Testis (tissue), 3 donors: ENCODE data around the gene SALL3. TPM values are rescaled to one million over a fixed set of nuclear protein-coding genes. Genes with fewer than 3 reads are reported as not detected.
A peak's percentile ranks its signal among the peaks of the same experiment; 100 is the strongest.
"Not testable (repeated sequence)": the region's sequence is repeated elsewhere in the genome, so short reads cannot be mapped to it uniquely, and the experiment has no call there.

Experiments used
- DNase-seq: peaks from one replicate; pipeline ENCODE4 v3.0.0-alpha.2; 2019
- H3K27ac ChIP-seq, 2 donors: fragments of 200-600 bp; sonication (generic); one replicate each; pipeline ENCODE4 v1.5.1; 2019
- H3K27me3 ChIP-seq: fragments of 200-600 bp; sonication (generic); one replicate; pipeline ENCODE4 v1.5.1; 2019
- H3K36me3 ChIP-seq: fragments of 200-600 bp; sonication (generic); one replicate; pipeline ENCODE4 v1.5.1; 2017; ENCODE audit warnings: low read depth; ENCODE audit errors: missing control alignments
- H3K4me1 ChIP-seq: fragments of 200-600 bp; sonication (generic); one replicate; pipeline ENCODE4 v1.5.1; 2019
- H3K4me3 ChIP-seq, 2 donors: fragments of 200-600 bp; sonication (generic); one replicate each; pipeline ENCODE4 v1.5.1; 2017 to 2019
- H3K9me3 ChIP-seq: fragments of 200-600 bp; sonication (generic); one replicate; pipeline ENCODE4 v1.5.1; 2017
- CTCF ChIP-seq, 3 experiments: fragments of 450-650 bp in 2 of 3; fragments of 200-600 bp in 1 of 3; sonication (generic) in 1 of 3; IDR thresholded peaks; one replicate each; pipeline ENCODE4 v1.5.1; 2016 to 2019; ENCODE audit warnings: antibody characterized with exemption in 3 of 3, mild to moderate bottlenecking in 2 of 3, moderate library complexity in 1 of 3
- POLR2A ChIP-seq: fragments of 450-650 bp; IDR thresholded peaks from one replicate; pipeline ENCODE4 v1.6.1; 2017; ENCODE audit warnings: antibody characterized with exemption, mild to moderate bottlenecking, moderate library complexity
- WGBS, 2 donors: methylation state at CpG; one replicate each; pipeline ENCODE4 v1.1.5; 2018; 5-methylcytosine and 5-hydroxymethylcytosine counted together
- intact Hi-C: fragments of 100-400 bp; cut with DNase I; formaldehyde crosslinking; loops from one replicate; pipeline ENCODE4 v1.15.1; 2023; ENCODE audit warnings: low total_unique reads
- polyA plus RNA-seq: library from polyadenylated mRNA; stranded (reverse); fragments of 350-450 nt; fragmentation: Illumina TruSeq; extraction: RNeasy Lipid Tissue Mini Kit (QIAGEN cat#74804); gene quantifications from one replicate; pipeline ENCODE4 v1.2.3, GENCODE V29; 2014; ENCODE audit warnings: low read depth, low replicate concordance; ENCODE audit not compliant: insufficient read depth
- total RNA-seq, 2 donors: library from RNA; depleted of rRNA; stranded (reverse); fragments of >200 nt; gene quantifications; one replicate each; pipeline ENCODE4 v1.2.3, GENCODE V29; 2016

The SALL3 gene
- total and polyA plus RNA-seq, 3 donors from 2014 or later = 1.9 to 15.2 (median 8.3) TPM

- 62 to 78% methylated on average over 14 of the region's 14 CpGs for WGBS, 2 donors
- Histone ChIP-seq H3K27me3 (no peaks in the 10 kb centered on the region), H3K9me3 (no peaks in the 10 kb centered on the region), H3K4me1 (no peaks in the 10 kb centered on the region), H3K4me3 (no peak overlapping the region), H3K27ac (no peak overlapping the region), H3K36me3 (no peaks in the 10 kb centered on the region)
- TF ChIP-seq POLR2A = no peak
- no peak for TF ChIP-seq CTCF (IDR thresholded peaks at IDR 0.05)
- peak; percentile 56 for DNase-seq
- intact Hi-C loops = no loop called here
These were observed 22.5 kb upstream of the SALL3 start for GRCh38 chr18:78957140-78957539.

GRCh38 chr18:78960709-78961108 is 18.9 kb upstream of the SALL3 start:
- H3K4me3 ChIP-seq = no peak overlapping the region
- H3K27me3 ChIP-seq = no peaks in the 10 kb centered on the region
- intact Hi-C loops = no loop called here
- TF ChIP-seq POLR2A = no peak
- no peak for TF ChIP-seq CTCF (IDR thresholded peaks at IDR 0.05)
- no peak for DNase-seq
- H3K27ac ChIP-seq = no peak overlapping the region
- H3K4me1 ChIP-seq = no peaks in the 10 kb centered on the region
- H3K9me3 ChIP-seq = no peaks in the 10 kb centered on the region
- WGBS, 2 donors = 70 to 78% methylated on average over 6 of the region's 6 CpGs
- H3K36me3 ChIP-seq = no peaks in the 10 kb centered on the region

GRCh38 chr18:78962098-78962497 is 17.5 kb upstream of the SALL3 start:
- no peaks in the 10 kb centered on the region for H3K4me1 ChIP-seq
- intact Hi-C loops = no loop called here
- H3K9me3 ChIP-seq = no peaks in the 10 kb centered on the region
- H3K27ac ChIP-seq = no peak overlapping the region
- DNase-seq = no peak
- H3K36me3 ChIP-seq = no peaks in the 10 kb centered on the region
- 66 to 69% methylated on average over 7 of the region's 7 CpGs for WGBS, 2 donors
- no peak overlapping the region for H3K4me3 ChIP-seq
- TF ChIP-seq CTCF (IDR thresholded peaks at IDR 0.05) (no peak), POLR2A (no peak)
- H3K27me3 ChIP-seq = no peaks in the 10 kb centered on the region

GRCh38 chr18:78964727-78965126 is 14.9 kb upstream of the SALL3 start:
- H3K27me3 ChIP-seq, H3K27ac ChIP-seq, H3K36me3 ChIP-seq, H3K9me3 ChIP-seq, intact Hi-C loops, H3K4me1 ChIP-seq, DNase-seq: not testable (repeated sequence)
- 82 to 86% methylated on average over 24 of the region's 24 CpGs for WGBS, 2 donors
- H3K4me3 ChIP-seq = peak overlapping the region in 1 of 2 donors; percentile 7

- no peak for DNase-seq
- H3K27ac ChIP-seq = no peak overlapping the region
- TF ChIP-seq CTCF (IDR thresholded peaks at IDR 0.05) (no peak), POLR2A (no peak)
- H3K9me3 ChIP-seq = no peaks in the 10 kb centered on the region
- H3K4me1 ChIP-seq = no peaks in the 10 kb centered on the region
- intact Hi-C loops = no loop called here
- WGBS, 2 donors = 52 to 55% methylated on average over 20 to 23 of the region's 23 CpGs
- H3K27me3 ChIP-seq = no peaks in the 10 kb centered on the region
- H3K4me3 ChIP-seq = peak overlapping the region in 1 of 2 donors; percentile 7
- H3K36me3 ChIP-seq = no peaks in the 10 kb centered on the region
These were observed 14.4 kb upstream of the SALL3 start for GRCh38 chr18:78965260-78965659.
